OCI-LY7 (cell line): ENCODE measurements around the gene STEAP3.

Experiments used
- EZH2phosphoT487 ChIP-seq: fragments of 200-600 bp; sonication (generic); IDR thresholded peaks from 2 replicates; pipeline ENCODE4 v1.6.1; 2018; ENCODE audit warnings: low read depth, borderline replicate concordance, mild to moderate bottlenecking, mixed run types, antibody characterized with exemption, low read length, moderate library complexity, mixed read lengths
- TF ChIP-seq, protein P1 (sequence below): fragments of 200-600 bp; sonication (generic); conservative IDR thresholded peaks from 2 replicates; pipeline ENCODE4 v1.5.1; 2014; ENCODE audit warnings: mild to moderate bottlenecking, antibody characterized with exemption, low read length, moderate library complexity, mixed read lengths

DNA sequence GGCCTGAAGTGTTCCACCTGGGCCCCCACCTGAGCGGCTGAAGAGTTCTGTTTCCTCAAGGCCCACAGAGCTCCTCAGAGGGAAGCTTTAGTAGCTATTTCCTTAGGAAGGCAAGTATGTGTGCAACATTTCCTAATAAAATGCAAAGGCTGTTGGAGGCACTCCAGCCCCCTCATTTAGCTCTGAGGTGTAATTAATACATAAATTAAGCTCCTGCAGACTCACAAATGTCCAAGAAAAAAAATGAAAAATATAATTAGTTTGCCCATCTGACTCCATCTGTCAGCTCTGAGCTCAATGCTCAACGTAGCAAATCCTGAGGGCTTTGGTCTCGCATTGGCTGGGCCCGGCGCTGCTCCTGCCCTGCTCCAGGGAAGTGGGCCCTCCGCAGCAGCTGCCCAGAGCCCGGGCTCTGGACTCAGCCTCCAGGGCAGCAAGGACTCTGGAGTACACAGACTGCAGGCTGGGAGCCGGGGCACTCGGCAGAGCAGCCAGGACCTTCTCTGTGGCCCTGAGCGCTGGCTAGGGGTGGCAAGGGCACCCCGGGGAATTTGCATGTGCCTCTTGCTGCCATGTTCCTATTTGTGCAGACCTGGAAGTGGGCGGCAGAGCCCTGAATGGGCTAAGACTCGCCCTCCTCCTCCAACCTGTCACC is 41.7 kb upstream of the STEAP3 start:
- TF ChIP-seq, protein P1, sequence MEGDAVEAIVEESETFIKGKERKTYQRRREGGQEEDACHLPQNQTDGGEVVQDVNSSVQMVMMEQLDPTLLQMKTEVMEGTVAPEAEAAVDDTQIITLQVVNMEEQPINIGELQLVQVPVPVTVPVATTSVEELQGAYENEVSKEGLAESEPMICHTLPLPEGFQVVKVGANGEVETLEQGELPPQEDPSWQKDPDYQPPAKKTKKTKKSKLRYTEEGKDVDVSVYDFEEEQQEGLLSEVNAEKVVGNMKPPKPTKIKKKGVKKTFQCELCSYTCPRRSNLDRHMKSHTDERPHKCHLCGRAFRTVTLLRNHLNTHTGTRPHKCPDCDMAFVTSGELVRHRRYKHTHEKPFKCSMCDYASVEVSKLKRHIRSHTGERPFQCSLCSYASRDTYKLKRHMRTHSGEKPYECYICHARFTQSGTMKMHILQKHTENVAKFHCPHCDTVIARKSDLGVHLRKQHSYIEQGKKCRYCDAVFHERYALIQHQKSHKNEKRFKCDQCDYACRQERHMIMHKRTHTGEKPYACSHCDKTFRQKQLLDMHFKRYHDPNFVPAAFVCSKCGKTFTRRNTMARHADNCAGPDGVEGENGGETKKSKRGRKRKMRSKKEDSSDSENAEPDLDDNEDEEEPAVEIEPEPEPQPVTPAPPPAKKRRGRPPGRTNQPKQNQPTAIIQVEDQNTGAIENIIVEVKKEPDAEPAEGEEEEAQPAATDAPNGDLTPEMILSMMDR: no peak
- TF ChIP-seq EZH2phosphoT487: no peak
